Measurements from ENCODE around the gene SPINT2. TPM values are rescaled to one million over a fixed set of nuclear protein-coding genes. Genes with fewer than 3 reads are reported as not detected.
A peak's percentile ranks its signal among the peaks of the same experiment; 100 is the strongest.
"Not testable (repeated sequence)": the region's sequence is repeated elsewhere in the genome, so short reads cannot be mapped to it uniquely, and the experiment has no call there.

Gene SPINT2
- total RNA-seq, 1 donor from 2014 or later, result 89.5 TPM

GRCh38 chr19:38239816-38240215 is 24.6 kb upstream of the SPINT2 start:
- no peak for DNase-seq

GRCh38 chr19:38243279-38243673 is 21.1 kb upstream of the SPINT2 start:
- DNase-seq, result no peak

- no peak for DNase-seq
Observed at GRCh38 chr19:38245826-38246498, 18.4 kb upstream of the SPINT2 start.

GRCh38 chr19:38247126-38247525 is 17.2 kb upstream of the SPINT2 start:
- DNase-seq, result no peak

- no peak for DNase-seq
Observed at GRCh38 chr19:38247734-38248268, 16.6 kb upstream of the SPINT2 start.

- DNase-seq, result no peak
Observed at GRCh38 chr19:38248421-38248820, 16.0 kb upstream of the SPINT2 start.

- DNase-seq, result no peak
Observed at GRCh38 chr19:38250428-38250820, 13.9 kb upstream of the SPINT2 start.

- peak; percentile 77 for DNase-seq
Observed at GRCh38 chr19:38250821-38251563, 13.4 kb upstream of the SPINT2 start.

GRCh38 chr19:38251564-38252051 is 12.8 kb upstream of the SPINT2 start:
- peak; percentile 60 for DNase-seq

GRCh38 chr19:38252385-38252784 is 12.0 kb upstream of the SPINT2 start:
- no peak for DNase-seq

- peak; percentile 80 for DNase-seq
Observed at GRCh38 chr19:38252941-38253691, 11.3 kb upstream of the SPINT2 start.

GRCh38 chr19:38253788-38254187 is 10.6 kb upstream of the SPINT2 start:
- no peak for DNase-seq

- no peak for DNase-seq
Observed at GRCh38 chr19:38255383-38256014, 8.9 kb upstream of the SPINT2 start.

GRCh38 chr19:38261942-38262341 is 2.4 kb upstream of the SPINT2 start:
- DNase-seq, result not testable (repeated sequence)

GRCh38 chr19:38262585-38263268 is 1.6 kb upstream of the SPINT2 start:
- no peak for DNase-seq

GRCh38 chr19:38263689-38264485 is 486 bp upstream of the SPINT2 start:
- peak; percentile 72 for DNase-seq

GRCh38 chr19:38265213-38265861 is 964 bp downstream of the SPINT2 start:
- peak; percentile 51 for DNase-seq

- DNase-seq, result no peak
Observed at GRCh38 chr19:38265921-38266429, 1.6 kb downstream of the SPINT2 start.

- no peak for DNase-seq
Observed at GRCh38 chr19:38266981-38267597, 2.7 kb downstream of the SPINT2 start.

Measured in tongue (tissue), 2 donors.